ENCODE data around the gene CEP112.

Gene CEP112

GRCh38 chr17:65696739-65697394 lies 495.1 kb downstream of the CEP112 start:
- Histone ChIP-seq H3K4me2 (no peak overlapping the region), H3K27me3 (ENCODE audit: insufficient read depth, low read depth) (no peaks in the 10 kb centered on the region), H4K20me1 (ENCODE audit: insufficient read depth) (no peaks in the 10 kb centered on the region), H3K4me3 (IDR thresholded peaks at IDR 0.05; ENCODE audit: insufficient read depth, low read depth, low read length) (no peak overlapping the region), H3K4me1 (ENCODE audit: low read depth, poor library complexity, severe bottlenecking) (no peaks in the 10 kb centered on the region), H3K27ac (no peak overlapping the region), H3K9ac (no peak overlapping the region), H3K79me2 (ENCODE audit: insufficient read depth, low read depth) (no peaks in the 10 kb centered on the region), H2AFZ (ENCODE audit: low read depth) (no peak overlapping the region), H3K36me3 (ENCODE audit: insufficient read depth) (no peaks in the 10 kb centered on the region)
- TF ChIP-seq, protein P1, sequence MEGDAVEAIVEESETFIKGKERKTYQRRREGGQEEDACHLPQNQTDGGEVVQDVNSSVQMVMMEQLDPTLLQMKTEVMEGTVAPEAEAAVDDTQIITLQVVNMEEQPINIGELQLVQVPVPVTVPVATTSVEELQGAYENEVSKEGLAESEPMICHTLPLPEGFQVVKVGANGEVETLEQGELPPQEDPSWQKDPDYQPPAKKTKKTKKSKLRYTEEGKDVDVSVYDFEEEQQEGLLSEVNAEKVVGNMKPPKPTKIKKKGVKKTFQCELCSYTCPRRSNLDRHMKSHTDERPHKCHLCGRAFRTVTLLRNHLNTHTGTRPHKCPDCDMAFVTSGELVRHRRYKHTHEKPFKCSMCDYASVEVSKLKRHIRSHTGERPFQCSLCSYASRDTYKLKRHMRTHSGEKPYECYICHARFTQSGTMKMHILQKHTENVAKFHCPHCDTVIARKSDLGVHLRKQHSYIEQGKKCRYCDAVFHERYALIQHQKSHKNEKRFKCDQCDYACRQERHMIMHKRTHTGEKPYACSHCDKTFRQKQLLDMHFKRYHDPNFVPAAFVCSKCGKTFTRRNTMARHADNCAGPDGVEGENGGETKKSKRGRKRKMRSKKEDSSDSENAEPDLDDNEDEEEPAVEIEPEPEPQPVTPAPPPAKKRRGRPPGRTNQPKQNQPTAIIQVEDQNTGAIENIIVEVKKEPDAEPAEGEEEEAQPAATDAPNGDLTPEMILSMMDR (conservative IDR thresholded peaks at IDR 0.05; ENCODE audit: low read depth, low read length), result no peak

- Histone ChIP-seq H3K36me3 (ENCODE audit: insufficient read depth) (no peaks in the 10 kb centered on the region), H3K4me3 (IDR thresholded peaks at IDR 0.05; ENCODE audit: insufficient read depth, low read depth, low read length) (no peak overlapping the region), H3K4me1 (ENCODE audit: low read depth, poor library complexity, severe bottlenecking) (peaks cover 5% of the 10 kb centered on the region), H4K20me1 (ENCODE audit: insufficient read depth) (no peaks in the 10 kb centered on the region), H2AFZ (ENCODE audit: low read depth) (no peak overlapping the region), H3K27me3 (ENCODE audit: insufficient read depth, low read depth) (no peaks in the 10 kb centered on the region), H3K4me2 (no peak overlapping the region), H3K79me2 (ENCODE audit: insufficient read depth, low read depth) (no peaks in the 10 kb centered on the region), H3K27ac (no peak overlapping the region), H3K9ac (no peak overlapping the region)
- TF ChIP-seq, protein P1 (conservative IDR thresholded peaks at IDR 0.05; ENCODE audit: low read depth, low read length), result no peak
These were observed 497.3 kb downstream of the CEP112 start for GRCh38 chr17:65694601-65695000.

DNA sequence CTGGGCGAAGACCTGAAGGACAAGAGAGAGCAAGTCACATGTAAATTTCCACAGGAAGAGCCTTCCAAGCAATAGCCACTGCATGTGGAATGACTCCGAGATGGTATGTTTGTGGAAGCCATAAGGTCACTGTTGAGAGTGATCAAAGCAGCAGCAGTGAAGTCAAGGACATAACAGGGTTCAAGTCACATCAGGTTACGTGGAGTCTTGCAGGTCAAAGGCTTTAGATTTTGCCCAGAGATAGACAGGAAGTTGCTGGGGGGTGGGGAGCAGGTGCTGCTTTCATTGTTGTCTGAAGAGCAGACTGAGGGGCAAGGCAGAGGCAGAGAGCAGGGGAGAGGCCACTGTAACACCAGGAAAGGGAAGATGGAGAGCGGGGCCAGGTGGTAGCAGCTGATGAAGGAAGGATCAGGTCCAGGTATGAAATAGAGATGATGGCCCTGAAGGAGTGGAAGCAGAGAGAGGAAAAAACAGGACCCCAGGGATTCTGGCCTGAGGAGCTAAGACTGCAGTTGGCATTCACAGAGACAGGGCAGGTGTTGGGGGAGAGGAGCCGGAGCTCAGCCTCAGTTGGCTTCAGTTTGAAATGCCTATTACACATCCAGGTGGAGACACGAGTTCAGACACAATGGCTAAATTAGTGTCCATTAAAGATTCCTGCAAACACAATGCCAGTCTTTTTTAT lies 501.2 kb downstream of the CEP112 start:
- no peak overlapping the region for H3K9ac ChIP-seq
- H3K4me1 ChIP-seq (ENCODE audit: low read depth, poor library complexity, severe bottlenecking), result peaks cover 5% of the 10 kb centered on the region
- no peaks in the 10 kb centered on the region for H3K79me2 ChIP-seq (ENCODE audit: insufficient read depth, low read depth)
- H2AFZ ChIP-seq (ENCODE audit: low read depth), result no peak overlapping the region
- no peaks in the 10 kb centered on the region for H3K27me3 ChIP-seq (ENCODE audit: insufficient read depth, low read depth)
- TF ChIP-seq, protein P1 (conservative IDR thresholded peaks at IDR 0.05; ENCODE audit: low read depth, low read length), result no peak
- H3K4me3 ChIP-seq (IDR thresholded peaks at IDR 0.05; ENCODE audit: insufficient read depth, low read depth, low read length), result no peak overlapping the region
- no peak overlapping the region for H3K4me2 ChIP-seq
- no peaks in the 10 kb centered on the region for H3K36me3 ChIP-seq (ENCODE audit: insufficient read depth)
- H3K27ac ChIP-seq, result no peak overlapping the region
- H4K20me1 ChIP-seq (ENCODE audit: insufficient read depth), result no peaks in the 10 kb centered on the region

GRCh38 chr17:65688307-65688706 lies 503.6 kb downstream of the CEP112 start:
- no peak overlapping the region for H3K4me2 ChIP-seq
- peaks cover 5% of the 10 kb centered on the region for H3K4me1 ChIP-seq (ENCODE audit: low read depth, poor library complexity, severe bottlenecking)
- no peaks in the 10 kb centered on the region for H4K20me1 ChIP-seq (ENCODE audit: insufficient read depth)
- H2AFZ ChIP-seq (ENCODE audit: low read depth), result no peak overlapping the region
- TF ChIP-seq, protein P1 (conservative IDR thresholded peaks at IDR 0.05; ENCODE audit: low read depth, low read length), result no peak
- no peaks in the 10 kb centered on the region for H3K27me3 ChIP-seq (ENCODE audit: insufficient read depth, low read depth)
- no peak overlapping the region for H3K27ac ChIP-seq
- no peak overlapping the region for H3K9ac ChIP-seq
- H3K36me3 ChIP-seq (ENCODE audit: insufficient read depth), result no peaks in the 10 kb centered on the region
- H3K79me2 ChIP-seq (ENCODE audit: insufficient read depth, low read depth), result no peaks in the 10 kb centered on the region
- no peak overlapping the region for H3K4me3 ChIP-seq (IDR thresholded peaks at IDR 0.05; ENCODE audit: insufficient read depth, low read depth, low read length)
